ENCODE measurements around the gene RIOK2.
A peak's percentile ranks its signal among the peaks of the same experiment; 100 is the strongest.

Gene RIOK2

GRCh38 chr5:97150401-97150800 lies 32.6 kb downstream of the RIOK2 start:
- TF ChIP-seq ZBTB7A (IDR thresholded peaks at IDR 0.05; ENCODE audit: low read depth) (no peak), TCF12 (IDR thresholded peaks at IDR 0.05; ENCODE audit: low read depth) (no peak), FOXM1 (IDR thresholded peaks at IDR 0.05; ENCODE audit: borderline replicate concordance, low read depth) (no peak), NFIC (IDR thresholded peaks at IDR 0.05) (no peak), USF1 (IDR thresholded peaks at IDR 0.05) (no peak), EP300 (IDR thresholded peaks at IDR 0.05; ENCODE audit: borderline replicate concordance) (no peak), CREB1 (IDR thresholded peaks at IDR 0.05; ENCODE audit: low read depth) (no peak)

- TF ChIP-seq CREB1 (IDR thresholded peaks at IDR 0.05; ENCODE audit: low read depth) (no peak), RAD21 (IDR thresholded peaks at IDR 0.05; ENCODE audit: low read depth) (no peak), TAF1 (IDR thresholded peaks at IDR 0.05; ENCODE audit: low read depth) (no peak), ZBTB7A (IDR thresholded peaks at IDR 0.05; ENCODE audit: low read depth) (no peak), TCF12 (IDR thresholded peaks at IDR 0.05; ENCODE audit: low read depth) (no peak), NFIC (IDR thresholded peaks at IDR 0.05) (no peak), FOXM1 (IDR thresholded peaks at IDR 0.05; ENCODE audit: borderline replicate concordance, low read depth) (no peak), USF1 (IDR thresholded peaks at IDR 0.05) (no peak), CEBPB (IDR thresholded peaks at IDR 0.05) (no peak), EP300 (IDR thresholded peaks at IDR 0.05; ENCODE audit: borderline replicate concordance) (no peak), TEAD4 (IDR thresholded peaks at IDR 0.05) (no peak)
These were observed 33.3 kb downstream of the RIOK2 start for GRCh38 chr5:97149709-97150108.

- TF ChIP-seq NFIC (IDR thresholded peaks at IDR 0.05), result no peak
- no peak for TF ChIP-seq EP300 (IDR thresholded peaks at IDR 0.05; ENCODE audit: borderline replicate concordance)
- no peak for TF ChIP-seq REST (IDR thresholded peaks at IDR 0.05; ENCODE audit: low read depth)
- no peak for TF ChIP-seq TAF1 (IDR thresholded peaks at IDR 0.05; ENCODE audit: low read depth)
- no peak for TF ChIP-seq YY1 (IDR thresholded peaks at IDR 0.05; ENCODE audit: low read depth)
- TF ChIP-seq TCF12 (IDR thresholded peaks at IDR 0.05; ENCODE audit: low read depth), result no peak
- no peak for TF ChIP-seq RAD21 (IDR thresholded peaks at IDR 0.05; ENCODE audit: low read depth)
- no peak for TF ChIP-seq TEAD4 (IDR thresholded peaks at IDR 0.05)
- TF ChIP-seq CEBPB (IDR thresholded peaks at IDR 0.05), result no peak
- TF ChIP-seq MAX (IDR thresholded peaks at IDR 0.05), result no peak
- TF ChIP-seq ZBTB7A (IDR thresholded peaks at IDR 0.05; ENCODE audit: low read depth), result no peak
- no peak for TF ChIP-seq USF1 (IDR thresholded peaks at IDR 0.05)
- TF ChIP-seq CREB1 (IDR thresholded peaks at IDR 0.05; ENCODE audit: low read depth), result no peak
- no peak for TF ChIP-seq FOXM1 (IDR thresholded peaks at IDR 0.05; ENCODE audit: borderline replicate concordance, low read depth)
- no peak for TF ChIP-seq EGR1 (IDR thresholded peaks at IDR 0.05)
These were observed 34.8 kb downstream of the RIOK2 start for GRCh38 chr5:97148288-97148687.

- no peak for TF ChIP-seq RAD21 (IDR thresholded peaks at IDR 0.05; ENCODE audit: low read depth)
These were observed 39.3 kb downstream of the RIOK2 start for GRCh38 chr5:97143704-97144103.

GRCh38 chr5:97142521-97143254 lies 40.4 kb downstream of the RIOK2 start, which contains the start of gene LIX1:
Gene LIX1 (minus strand): TSS chr5:97142611. CDS start chr5:97142576, 35 bp downstream.
- TF ChIP-seq MAX (IDR thresholded peaks at IDR 0.05) (no peak), ZBTB7A (IDR thresholded peaks at IDR 0.05; ENCODE audit: low read depth) (no peak), CREB1 (IDR thresholded peaks at IDR 0.05; ENCODE audit: low read depth) (no peak), RAD21 (IDR thresholded peaks at IDR 0.05; ENCODE audit: low read depth) (peak; percentile 85), TAF1 (IDR thresholded peaks at IDR 0.05; ENCODE audit: low read depth) (no peak)

GRCh38 chr5:97141539-97141938 lies 41.5 kb downstream of the RIOK2 start:
- no peak for TF ChIP-seq CEBPB (IDR thresholded peaks at IDR 0.05)
- TF ChIP-seq CREB1 (IDR thresholded peaks at IDR 0.05; ENCODE audit: low read depth), result no peak
- no peak for TF ChIP-seq FOXM1 (IDR thresholded peaks at IDR 0.05; ENCODE audit: borderline replicate concordance, low read depth)

GRCh38 chr5:97141031-97141430 lies 42.0 kb downstream of the RIOK2 start:
- TF ChIP-seq ZBTB7A (IDR thresholded peaks at IDR 0.05; ENCODE audit: low read depth), result no peak

- no peak for TF ChIP-seq REST (IDR thresholded peaks at IDR 0.05; ENCODE audit: low read depth)
- TF ChIP-seq EGR1 (IDR thresholded peaks at IDR 0.05), result no peak
- TF ChIP-seq YY1 (IDR thresholded peaks at IDR 0.05; ENCODE audit: low read depth), result no peak
- TF ChIP-seq CREB1 (IDR thresholded peaks at IDR 0.05; ENCODE audit: low read depth), result no peak
- TF ChIP-seq TCF12 (IDR thresholded peaks at IDR 0.05; ENCODE audit: low read depth), result no peak
- TF ChIP-seq ZBTB7A (IDR thresholded peaks at IDR 0.05; ENCODE audit: low read depth), result no peak
- TF ChIP-seq CEBPB (IDR thresholded peaks at IDR 0.05), result no peak
- no peak for TF ChIP-seq TEAD4 (IDR thresholded peaks at IDR 0.05)
- TF ChIP-seq FOXM1 (IDR thresholded peaks at IDR 0.05; ENCODE audit: borderline replicate concordance, low read depth), result no peak
- TF ChIP-seq NFIC (IDR thresholded peaks at IDR 0.05), result no peak
- TF ChIP-seq TAF1 (IDR thresholded peaks at IDR 0.05; ENCODE audit: low read depth), result no peak
- no peak for TF ChIP-seq RAD21 (IDR thresholded peaks at IDR 0.05; ENCODE audit: low read depth)
- no peak for TF ChIP-seq EP300 (IDR thresholded peaks at IDR 0.05; ENCODE audit: borderline replicate concordance)
- TF ChIP-seq USF1 (IDR thresholded peaks at IDR 0.05), result no peak
These were observed 46.6 kb downstream of the RIOK2 start for GRCh38 chr5:97136475-97136874.

Data from Ishikawa (cell line).